ENCODE data around the gene MYBPC2.

The MYBPC2 gene

DNA sequence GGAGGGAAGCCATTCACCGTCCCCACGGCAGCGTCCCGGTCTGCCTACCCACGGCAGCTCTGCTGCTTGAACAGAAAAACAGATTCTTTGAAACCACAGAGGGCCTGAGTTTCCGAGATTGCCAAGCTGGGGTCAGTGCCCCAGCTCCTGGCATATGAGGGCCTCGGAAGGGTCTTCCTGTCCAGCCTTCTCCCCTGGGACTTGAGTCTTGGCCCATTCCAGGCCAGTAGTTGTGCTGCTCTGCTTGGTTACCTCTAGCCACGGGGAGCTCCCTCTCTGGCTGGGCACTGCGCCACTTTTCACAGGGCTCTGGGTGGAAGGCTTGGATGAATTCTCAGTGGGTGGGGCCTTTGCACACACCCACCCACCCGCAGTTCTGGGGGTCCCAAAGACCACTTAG, 22.6 kb upstream of the MYBPC2 start:
- no peak for DNase-seq

DNA sequence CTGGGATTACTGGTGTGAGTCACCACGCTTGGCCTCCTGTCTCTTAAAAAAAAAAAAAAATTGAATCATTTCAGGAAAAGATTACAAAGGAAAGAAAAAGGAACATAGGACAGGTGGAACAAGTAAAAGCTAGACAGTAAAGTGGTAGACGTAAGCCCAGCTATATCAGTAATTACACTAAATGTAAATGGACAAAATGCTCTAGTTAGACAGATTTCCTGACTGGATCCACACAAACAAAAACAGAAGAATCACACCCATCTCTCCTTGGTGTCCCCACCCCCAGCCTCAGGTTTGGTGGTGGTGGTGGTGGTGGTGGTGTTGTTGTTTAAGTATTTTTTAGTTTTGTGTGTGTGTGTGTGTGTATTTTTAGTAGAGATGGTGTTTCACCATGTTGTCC, 20.3 kb upstream of the MYBPC2 start:
- DNase-seq, result no peak

- no peak for DNase-seq
Observed at GRCh38 chr19:50413096-50413495, 19.6 kb upstream of the MYBPC2 start.

GRCh38 chr19:50413531-50413930, 19.2 kb upstream of the MYBPC2 start:
- DNase-seq, result no peak

DNA sequence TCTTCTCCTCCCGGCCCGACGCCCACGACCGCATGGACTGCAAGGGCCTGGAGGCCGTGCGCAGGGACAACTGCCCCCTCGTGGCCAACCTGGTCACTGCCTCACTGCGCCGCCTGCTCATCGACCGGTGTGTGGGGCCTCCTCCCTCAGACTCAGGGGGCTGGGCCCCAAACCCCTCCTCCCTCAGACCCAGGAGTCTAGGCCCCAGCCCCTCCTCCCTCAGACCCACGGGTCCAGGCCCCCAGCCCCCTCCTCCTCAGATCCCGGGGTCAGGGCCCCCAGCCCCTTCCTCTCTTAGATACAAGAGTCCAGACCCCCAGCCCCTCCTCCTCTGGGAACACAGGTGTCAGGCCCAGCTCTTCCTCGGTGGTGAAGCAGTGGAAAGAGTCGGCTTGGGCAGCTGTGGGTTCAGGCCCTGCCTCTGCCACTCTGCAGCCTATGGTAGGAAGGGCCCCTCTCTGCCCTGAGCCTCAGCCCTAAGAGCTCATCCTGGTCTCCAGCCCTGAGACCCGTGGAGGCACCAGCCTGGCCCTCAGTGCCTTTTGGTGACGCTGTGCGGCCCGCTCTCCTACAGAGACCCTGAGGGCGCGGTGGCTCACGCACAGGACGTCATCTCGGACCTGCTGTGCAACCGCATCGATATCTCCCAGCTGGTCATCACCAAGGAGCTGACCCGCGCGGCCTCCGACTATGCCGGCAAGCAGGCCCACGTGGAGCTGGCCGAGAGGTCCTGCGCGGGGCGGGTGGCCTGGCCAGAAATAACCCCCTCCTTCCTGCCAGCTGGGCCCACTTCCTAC, 17.6 kb upstream of the MYBPC2 start:
- DNase-seq, result peak; percentile 86

DNA sequence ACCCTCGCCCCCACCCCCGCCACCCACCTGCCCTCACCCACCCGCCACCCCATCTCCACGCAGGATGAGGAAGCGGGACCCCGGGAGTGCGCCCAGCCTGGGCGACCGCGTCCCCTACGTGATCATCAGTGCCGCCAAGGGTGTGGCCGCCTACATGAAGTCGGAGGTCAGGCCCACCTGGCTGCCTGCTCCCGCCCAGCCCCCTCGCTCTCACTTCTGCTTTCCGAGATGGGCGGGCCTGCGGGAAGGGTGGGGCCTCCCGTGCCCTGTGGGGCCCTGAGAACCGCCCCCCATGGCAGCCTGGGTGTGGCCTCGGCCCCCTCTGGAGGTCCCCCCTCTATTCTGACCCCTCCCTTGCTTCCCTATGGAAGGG, 17.0 kb upstream of the MYBPC2 start:
- no peak for DNase-seq

- peak; percentile 17 for DNase-seq
Observed at GRCh38 chr19:50416034-50416977, 16.4 kb upstream of the MYBPC2 start.

DNA sequence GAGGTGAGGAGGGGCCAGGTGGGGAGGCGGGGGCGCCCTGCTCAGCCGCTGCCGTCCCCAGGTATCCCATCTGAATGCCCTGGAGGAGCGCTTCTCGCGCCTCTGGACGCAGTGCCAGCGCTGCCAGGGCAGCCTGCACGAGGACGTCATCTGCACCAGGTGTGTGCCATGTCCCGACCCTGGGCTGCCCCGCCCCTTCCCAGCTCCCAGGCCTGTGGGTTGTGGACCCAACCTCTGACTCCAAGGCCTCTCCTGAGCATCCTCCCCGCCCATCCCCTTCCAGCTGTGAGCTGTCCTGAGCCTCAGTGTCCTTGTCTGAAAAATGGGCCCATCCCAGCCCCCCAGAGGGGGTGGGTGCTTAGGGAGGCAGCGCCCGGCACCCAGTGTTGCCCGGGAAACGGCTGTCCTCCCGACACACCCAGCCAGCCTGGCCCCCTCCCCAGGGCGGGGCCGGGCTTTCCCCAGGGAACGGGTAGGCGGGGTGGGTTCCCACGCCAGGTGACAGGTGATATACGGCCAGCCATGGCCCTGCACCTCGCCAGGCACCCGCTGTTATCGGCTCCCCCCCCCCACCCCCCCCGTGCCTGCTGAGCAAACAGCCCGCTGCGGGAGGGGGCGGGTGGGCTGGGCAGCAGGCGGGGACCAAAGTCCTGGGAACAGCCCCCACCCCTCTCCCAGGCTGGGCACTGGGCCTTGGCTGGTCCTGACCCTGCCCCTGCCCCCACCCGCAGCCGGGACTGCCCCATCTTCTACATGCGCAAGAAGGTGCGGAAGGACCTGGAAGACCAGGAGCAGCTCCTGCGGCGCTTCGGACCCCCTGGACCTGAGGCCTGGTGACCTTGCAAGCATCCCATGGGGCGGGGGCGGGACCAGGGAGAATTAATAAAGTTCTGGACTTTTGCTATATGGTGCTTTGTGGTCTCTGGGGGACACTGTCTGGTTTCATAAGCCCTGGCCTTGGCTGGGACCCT, 15.3 kb upstream of the MYBPC2 start:
- no peak for DNase-seq

DNA sequence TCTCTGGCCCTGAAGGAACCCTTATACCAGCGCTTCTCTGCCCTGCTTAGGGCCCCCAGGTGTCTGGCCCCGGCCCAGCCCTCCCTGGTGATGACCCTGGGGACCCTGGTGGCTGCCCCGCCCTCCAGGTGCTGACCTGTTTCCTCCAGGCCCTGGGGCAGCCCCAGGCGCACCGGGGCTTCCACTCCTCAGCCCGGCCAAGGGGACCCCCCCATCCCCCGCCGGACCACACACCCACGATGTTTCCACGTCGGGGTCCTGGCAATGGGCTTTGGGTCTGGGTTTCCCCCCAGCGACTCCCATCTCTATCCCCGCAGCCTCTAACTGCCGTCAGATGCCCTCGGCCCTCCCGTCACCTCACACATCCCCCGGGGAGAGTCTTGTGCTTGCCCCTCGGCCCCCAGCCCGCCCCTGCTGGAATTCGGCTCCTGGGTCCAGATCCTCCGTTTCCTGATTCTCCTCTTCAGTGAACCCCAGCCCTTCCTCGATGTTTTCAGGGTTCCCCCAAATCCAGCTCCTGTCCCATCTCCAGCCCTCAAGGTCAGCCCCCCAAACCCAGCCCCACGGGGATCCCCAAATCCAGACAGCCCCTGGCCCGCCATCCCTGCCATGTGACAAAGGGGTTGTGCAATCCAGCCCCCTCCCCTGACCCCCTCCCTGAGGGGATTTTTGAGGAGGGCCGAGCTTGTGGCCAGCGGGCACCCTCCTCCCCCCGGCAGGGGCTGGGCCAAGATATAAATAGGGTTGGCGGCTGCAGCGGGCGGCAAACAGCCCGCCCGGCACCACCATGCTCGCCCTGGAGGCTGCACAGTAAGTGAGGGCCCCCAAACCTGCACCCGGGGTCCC, 14.3 kb upstream of the MYBPC2 start, which contains the start of gene SPIB:
SPIB (plus strand) TSS at position 763 of the 846 bp plus-strand sequence; CDS start at position 788, 25 bp downstream.
- no peak for DNase-seq

- peak; percentile 9 for DNase-seq
Observed at GRCh38 chr19:50419022-50419579, 13.6 kb upstream of the MYBPC2 start.

DNA sequence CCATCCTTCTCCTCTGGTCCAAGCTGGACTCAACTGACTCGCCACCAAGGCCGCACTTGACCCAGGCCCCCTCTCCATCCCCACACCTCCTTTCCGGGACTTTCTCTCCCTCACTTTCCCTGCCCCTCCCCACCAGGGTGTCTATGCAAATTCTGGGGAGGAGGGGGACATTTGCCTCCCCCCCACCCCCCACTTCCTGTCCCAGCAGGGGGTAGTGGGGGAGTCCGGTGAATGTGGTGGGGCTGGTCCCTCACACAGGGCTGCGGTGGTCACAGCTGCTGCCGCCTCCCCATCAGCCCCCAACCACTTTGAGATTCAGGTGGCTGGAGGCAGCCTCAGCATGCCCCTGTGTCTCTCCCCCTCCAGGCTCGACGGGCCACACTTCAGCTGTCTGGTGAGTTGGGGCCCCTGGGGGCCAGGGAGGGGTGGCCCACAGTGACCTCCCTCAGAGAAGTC, 13.1 kb upstream of the MYBPC2 start:
- no peak for DNase-seq

DNA sequence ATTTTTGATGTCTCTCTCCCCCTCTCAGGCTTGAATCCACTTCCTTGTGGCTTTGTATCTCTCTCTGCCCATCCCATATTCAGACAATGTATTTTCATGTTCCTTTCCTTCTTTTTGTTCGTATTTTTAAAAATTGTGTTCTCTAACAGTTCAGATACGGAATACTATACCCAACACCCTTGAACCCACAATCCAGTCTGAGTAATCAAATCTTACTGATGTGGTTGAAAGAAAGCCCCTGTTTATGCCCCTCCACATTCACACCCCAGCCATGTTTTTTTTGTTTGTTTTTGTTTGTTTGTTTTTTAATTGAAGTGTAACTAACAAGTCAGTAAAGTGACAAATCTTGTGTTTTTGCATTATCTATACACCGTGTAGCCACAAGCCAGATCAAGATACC, 12.6 kb upstream of the MYBPC2 start:
- no peak for DNase-seq

DNA sequence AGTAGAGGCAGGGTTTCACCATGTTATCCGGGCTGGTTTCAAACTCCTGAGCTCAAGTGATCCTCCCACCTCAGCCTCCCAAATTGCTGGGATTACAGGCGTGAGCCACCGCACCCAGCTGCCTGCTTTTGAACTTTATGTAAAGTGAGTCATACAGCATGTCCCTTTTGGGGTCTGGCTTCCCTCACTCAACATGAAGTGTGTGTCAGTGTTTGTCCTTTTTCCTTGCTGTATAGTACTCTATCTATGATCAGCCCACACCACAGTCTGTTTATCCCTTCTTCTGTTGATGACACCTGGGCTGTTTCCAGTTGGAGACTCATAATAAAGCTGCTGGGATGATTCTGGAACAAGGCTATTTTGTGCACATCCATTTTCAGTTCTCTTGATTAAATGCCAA, 11.9 kb upstream of the MYBPC2 start:
- no peak for DNase-seq

DNA sequence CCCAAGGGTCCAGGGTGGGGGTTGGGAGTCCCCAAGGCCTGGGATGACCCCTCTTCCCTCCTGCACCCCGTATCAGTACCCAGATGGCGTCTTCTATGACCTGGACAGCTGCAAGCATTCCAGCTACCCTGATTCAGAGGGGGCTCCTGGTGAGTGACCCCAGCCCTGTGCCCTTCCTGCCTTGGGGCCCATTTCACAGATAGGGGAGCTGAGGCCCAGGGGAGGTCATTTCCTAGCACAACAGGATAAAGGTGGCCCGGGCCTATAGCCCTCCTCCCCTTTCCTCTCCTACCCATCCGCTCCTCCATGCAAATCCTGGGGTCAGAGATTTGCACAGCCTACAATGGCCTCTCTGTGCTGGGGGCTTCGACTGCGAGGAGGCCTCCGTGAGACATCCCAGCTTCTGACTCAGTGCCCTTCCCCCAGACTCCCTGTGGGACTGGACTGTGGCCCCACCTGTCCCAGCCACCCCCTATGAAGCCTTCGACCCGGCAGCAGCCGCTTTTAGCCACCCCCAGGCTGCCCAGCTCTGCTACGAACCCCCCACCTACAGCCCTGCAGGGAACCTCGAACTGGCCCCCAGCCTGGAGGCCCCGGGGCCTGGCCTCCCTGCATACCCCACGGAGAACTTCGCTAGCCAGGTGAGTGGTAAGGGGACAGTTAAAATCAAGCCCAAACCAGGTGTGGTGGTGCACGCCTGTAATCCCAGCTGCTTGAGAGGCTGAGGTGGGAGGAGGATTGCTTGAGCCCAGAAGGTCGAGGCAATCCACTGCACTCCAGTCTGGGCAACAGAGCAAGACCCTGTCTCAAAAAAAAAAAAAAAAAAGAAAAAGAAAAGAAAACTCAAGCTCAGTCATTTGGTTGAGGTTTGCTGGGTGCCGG, 10.1 kb upstream of the MYBPC2 start:
- DNase-seq, result no peak

GRCh38 chr19:50423279-50424113, 9.2 kb upstream of the MYBPC2 start:
- no peak for DNase-seq

- DNase-seq, result no peak
Observed at GRCh38 chr19:50425581-50425980, 7.1 kb upstream of the MYBPC2 start.

- no peak for DNase-seq
Observed at GRCh38 chr19:50427318-50427925, 5.3 kb upstream of the MYBPC2 start.

DNA sequence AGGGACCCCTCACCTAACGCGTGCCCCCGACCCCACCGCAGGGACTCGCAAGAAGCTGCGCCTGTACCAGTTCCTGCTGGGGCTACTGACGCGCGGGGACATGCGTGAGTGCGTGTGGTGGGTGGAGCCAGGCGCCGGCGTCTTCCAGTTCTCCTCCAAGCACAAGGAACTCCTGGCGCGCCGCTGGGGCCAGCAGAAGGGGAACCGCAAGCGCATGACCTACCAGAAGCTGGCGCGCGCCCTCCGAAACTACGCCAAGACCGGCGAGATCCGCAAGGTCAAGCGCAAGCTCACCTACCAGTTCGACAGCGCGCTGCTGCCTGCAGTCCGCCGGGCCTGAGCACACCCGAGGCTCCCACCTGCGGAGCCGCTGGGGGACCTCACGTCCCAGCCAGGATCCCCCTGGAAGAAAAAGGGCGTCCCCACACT, 4.7 kb upstream of the MYBPC2 start:
- peak; percentile 93 for DNase-seq

All from eye (tissue), 1 donor.